HEK293T (cell line): ENCODE results near the gene RNF2.

ENCODE experiments used
- BHLHE40 ChIP-seq: fragments of 450-650 bp; IDR thresholded peaks from 2 replicates; pipeline ENCODE4 v1.6.1; 2016; ENCODE audit warnings: mild to moderate bottlenecking, moderate library complexity, borderline replicate concordance
- FOXM1 ChIP-seq: fragments of 450-650 bp; IDR thresholded peaks from 2 replicates; pipeline ENCODE4 v1.6.1; 2017; ENCODE audit warnings: mild to moderate bottlenecking, borderline replicate concordance
- SP1 ChIP-seq: fragments of 450-650 bp; IDR thresholded peaks from 2 replicates; pipeline ENCODE4 v1.6.1; 2017

DNA sequence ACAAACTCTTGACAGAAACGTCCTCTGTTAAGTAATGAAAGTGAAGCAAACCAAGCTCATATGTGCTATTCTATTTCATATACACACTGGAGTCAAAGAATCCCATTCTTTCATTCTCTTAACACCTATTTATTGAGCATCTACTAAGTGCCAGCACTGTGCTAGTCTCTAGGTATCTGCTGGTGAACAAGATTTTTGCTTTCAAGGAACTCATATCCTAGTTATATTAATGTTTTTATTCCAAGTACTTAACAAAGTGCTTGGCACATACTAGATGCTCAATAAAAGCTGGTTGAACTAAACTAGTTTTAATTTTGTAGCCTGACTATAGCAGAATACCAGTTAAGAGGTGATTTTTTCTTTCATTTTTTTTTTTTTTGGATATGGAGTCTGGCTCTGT lies 3.6 kb upstream of the RNF2 start:
- no peak for TF ChIP-seq BHLHE40
- TF ChIP-seq FOXM1 = no peak
- no peak for TF ChIP-seq SP1
